HepG2 (cell line): Measurements from ENCODE around the gene RPL22L1. TPM values are rescaled to one million over a fixed set of nuclear protein-coding genes. Genes with fewer than 3 reads are reported as not detected.
A peak's percentile ranks its signal among the peaks of the same experiment; 100 is the strongest.

Experiments
- ADNP ChIP-seq: sonication (generic); formaldehyde crosslinking; IDR thresholded peaks from 2 replicates; pipeline ENCODE4 v1.4.0; 2020; ENCODE audit warnings: missing genetic modification reagents
- ATF3 ChIP-seq: sonication (generic); formaldehyde crosslinking; IDR thresholded peaks from 2 replicates; pipeline ENCODE4 v1.4.0; 2020; ENCODE audit warnings: missing genetic modification reagents
- FOXC1 ChIP-seq: sonication (generic); formaldehyde crosslinking; IDR thresholded peaks from 2 replicates; pipeline ENCODE4 v1.8.0; 2022; ENCODE audit warnings: mild to moderate bottlenecking, missing genetic modification reagents, borderline replicate concordance
- JARID2 ChIP-seq: sonication (generic); formaldehyde crosslinking; IDR thresholded peaks from 2 replicates; pipeline ENCODE4 v1.8.1; 2023; ENCODE audit warnings: missing genetic modification reagents, inconsistent platforms; ENCODE audit not compliant: insufficient replicate concordance
- JUND ChIP-seq: sonication (generic); formaldehyde crosslinking; IDR thresholded peaks from 2 replicates; pipeline ENCODE4 v1.8.0; 2022; ENCODE audit warnings: mild to moderate bottlenecking, missing genetic modification reagents
- KAT7 ChIP-seq: IDR thresholded peaks from 2 replicates; pipeline ENCODE4 v1.6.1; 2018; ENCODE audit warnings: borderline replicate concordance, missing compliant biosample characterization
- KLF15 ChIP-seq: sonication (generic); formaldehyde crosslinking; IDR thresholded peaks from 2 replicates; pipeline ENCODE4 v1.8.1; 2023; ENCODE audit warnings: borderline replicate concordance, mild to moderate bottlenecking, inconsistent platforms, missing genetic modification reagents, mixed read lengths
- MTERF4 ChIP-seq: sonication (generic); formaldehyde crosslinking; IDR thresholded peaks from 2 replicates; pipeline ENCODE4 v1.8.0; 2023; ENCODE audit warnings: mild to moderate bottlenecking, missing genetic modification reagents
- NCOA2 ChIP-seq: sonication (generic); formaldehyde crosslinking; IDR thresholded peaks from 2 replicates; pipeline ENCODE4 v1.8.0; 2022; ENCODE audit warnings: inconsistent platforms
- NFE2L1 ChIP-seq: sonication (generic); formaldehyde crosslinking; IDR thresholded peaks from 2 replicates; pipeline ENCODE4 v1.4.0; 2020; ENCODE audit warnings: missing genetic modification reagents, mild to moderate bottlenecking, borderline replicate concordance
- PLSCR1 ChIP-seq: sonication (generic); formaldehyde crosslinking; IDR thresholded peaks from 2 replicates; pipeline ENCODE4 v1.5.0; 2020; ENCODE audit warnings: missing genetic modification reagents, mild to moderate bottlenecking, borderline replicate concordance
- PRDM10 ChIP-seq: sonication (generic); formaldehyde crosslinking; IDR thresholded peaks from 2 replicates; pipeline ENCODE4 v1.4.0; 2020; ENCODE audit warnings: low read depth, missing genetic modification reagents
- TBL1XR1 ChIP-seq: fragments of 150-350 bp; IDR thresholded peaks from 2 replicates; pipeline ENCODE4 v1.6.1; 2014; ENCODE audit warnings: borderline replicate concordance, low read length; ENCODE audit not compliant: partially characterized antibody
- TEAD2 ChIP-seq: sonication (generic); formaldehyde crosslinking; IDR thresholded peaks from 2 replicates; pipeline ENCODE4 v1.9.0; 2021; ENCODE audit warnings: missing genetic modification reagents
- ZBTB37 ChIP-seq: sonication (generic); formaldehyde crosslinking; IDR thresholded peaks from 2 replicates; pipeline ENCODE4 v1.4.0; 2020; ENCODE audit warnings: mild to moderate bottlenecking, missing genetic modification reagents
- ZNF101 ChIP-seq: sonication (generic); formaldehyde crosslinking; IDR thresholded peaks from 2 replicates; pipeline ENCODE4 v1.4.0; 2020; ENCODE audit warnings: mild to moderate bottlenecking, low read depth, missing genetic modification reagents, borderline replicate concordance
- ZNF253 ChIP-seq: sonication (generic); formaldehyde crosslinking; IDR thresholded peaks from 2 replicates; pipeline ENCODE4 v1.8.0; 2022; ENCODE audit warnings: mild to moderate bottlenecking, missing genetic modification reagents, borderline replicate concordance
- ZNF260 ChIP-seq: sonication (generic); formaldehyde crosslinking; IDR thresholded peaks from 2 replicates; pipeline ENCODE4 v1.4.0; 2020; ENCODE audit warnings: missing genetic modification reagents, low read depth, mild to moderate bottlenecking, borderline replicate concordance
- ZNF383 ChIP-seq: sonication (generic); formaldehyde crosslinking; IDR thresholded peaks from 2 replicates; pipeline ENCODE4 v1.4.0; 2020; ENCODE audit warnings: missing genetic modification reagents, mild to moderate bottlenecking, borderline replicate concordance
- ZNF484 ChIP-seq: sonication (generic); formaldehyde crosslinking; IDR thresholded peaks from 2 replicates; pipeline ENCODE4 v1.5.1; 2020; ENCODE audit warnings: mild to moderate bottlenecking, low read depth, missing genetic modification reagents, borderline replicate concordance
- ZNF879 ChIP-seq: sonication (generic); formaldehyde crosslinking; IDR thresholded peaks from 2 replicates; pipeline ENCODE4 v1.8.1; 2023; ENCODE audit warnings: missing genetic modification reagents
- polyA plus RNA-seq, 8 experiments: library from polyadenylated mRNA; depleted of rRNA in 3 of 8; stranded (reverse) in 7 of 8; unstranded in 1 of 8; fragments of >200 nt; fragmentation: Illumina TruSeq in 4 of 8; extraction: Trizol in 4 of 8; gene quantifications; 2 replicates each; pipeline versions ENCODE4 v1.2.1 to v1.2.3, GENCODE V29; 2011 to 2016; ENCODE audit warnings: low read depth in 4 of 8, missing spikeins in 1 of 8, mixed read lengths in 1 of 8; ENCODE audit not compliant: insufficient read depth in 1 of 8
- total RNA-seq, 5 experiments: library from RNA; depleted of rRNA; stranded (reverse); fragments of >200 nt; fragmentation: Illumina TruSeq; extraction: Trizol; gene quantifications; 2 replicates each; pipeline ENCODE4 v1.2.3, GENCODE V29; 2016; ENCODE audit warnings: low read depth in 1 of 5

Gene RPL22L1
- total and polyA plus RNA-seq, 2 of the 13 experiments (the other 11 are each of a cell fraction or from before 2014, with no cell fraction given), result 42.7 to 152 TPM

- TF ChIP-seq ATF3 (CRISPR knock-in tag) (no peak), ZNF879 (CRISPR knock-in tag) (peak; percentile 85; the same call in 1 of the 2 replicates), JUND (CRISPR knock-in tag) (no peak), KAT7 (CRISPR knock-in tag) (peak; percentile 29; the same call in 1 of the 2 replicates), ADNP (no peak), FOXC1 (CRISPR knock-in tag) (peak; percentile 84), TEAD2 (CRISPR knock-in tag) (no peak), ZNF484 (CRISPR knock-in tag) (no peak), NCOA2 (no peak), ZBTB37 (CRISPR knock-in tag) (no peak), MTERF4 (CRISPR knock-in tag) (no peak), JARID2 (no peak), KLF15 (CRISPR knock-in tag) (no peak; the same call in 1 of the 2 replicates), PRDM10 (CRISPR knock-in tag) (peak; percentile 34; the same call in 1 of the 2 replicates), ZNF253 (no peak), ZNF260 (CRISPR knock-in tag) (0 out of 2 replicates have a peak, but pooled peaks have one; percentile 51), ZNF101 (no peak), PLSCR1 (CRISPR knock-in tag) (no peak), TBL1XR1 (peak; percentile 56), ZNF383 (CRISPR knock-in tag) (no peak), NFE2L1 (CRISPR knock-in tag) (peak; percentile 26; the same call in 1 of the 2 replicates)
Measured at GRCh38 chr3:170869645-170870593, at the start of gene RPL22L1 (continued).
